Nucleus accumbens (tissue), 56 donors: ENCODE results near the gene INSIG1.

Experiments used
- DNase-seq, 56 donors: peaks; one replicate each; lab custom pipeline; 2025; lab: John Stamatoyannopoulos, UW

Gene INSIG1

GRCh38 chr7:155322530-155322929, 24.9 kb downstream of the INSIG1 start:
- DNase-seq = no peak

- DNase-seq = no peak
Measured at GRCh38 chr7:155323001-155323638, 25.4 kb downstream of the INSIG1 start.

- no peak for DNase-seq
Measured at GRCh38 chr7:155324012-155324917, 26.6 kb downstream of the INSIG1 start.

GRCh38 chr7:155324918-155325235, 27.2 kb downstream of the INSIG1 start:
- no peak for DNase-seq

- no peak for DNase-seq
Measured at GRCh38 chr7:155326385-155326784, 28.7 kb downstream of the INSIG1 start.

- no peak for DNase-seq
Measured at GRCh38 chr7:155327590-155328320, 30.1 kb downstream of the INSIG1 start.

- DNase-seq = no peak
Measured at GRCh38 chr7:155329225-155329624, 31.5 kb downstream of the INSIG1 start.

- no peak for DNase-seq
Measured at GRCh38 chr7:155331396-155331795, 33.7 kb downstream of the INSIG1 start.

GRCh38 chr7:155333346-155334234, 35.9 kb downstream of the INSIG1 start:
- no peak for DNase-seq

GRCh38 chr7:155336812-155337602, 39.3 kb downstream of the INSIG1 start:
- DNase-seq = no peak

GRCh38 chr7:155337946-155338631, 40.4 kb downstream of the INSIG1 start:
- DNase-seq = no peak

GRCh38 chr7:155338632-155339320, 41.1 kb downstream of the INSIG1 start:
- DNase-seq = no peak

GRCh38 chr7:155339474-155339873, 41.8 kb downstream of the INSIG1 start:
- no peak for DNase-seq

- DNase-seq = no peak
Measured at GRCh38 chr7:155340071-155340531, 42.4 kb downstream of the INSIG1 start.

GRCh38 chr7:155340721-155341120, 43.0 kb downstream of the INSIG1 start:
- no peak for DNase-seq

- DNase-seq = no peak
Measured at GRCh38 chr7:155341463-155341983, 43.8 kb downstream of the INSIG1 start.

GRCh38 chr7:155342313-155342712, 44.6 kb downstream of the INSIG1 start:
- no peak for DNase-seq

GRCh38 chr7:155343150-155343549, 45.5 kb downstream of the INSIG1 start:
- DNase-seq = no peak
